HT1080 (cell line): ENCODE measurements around the gene PSMA8. TPM values are rescaled to one million over a fixed set of nuclear protein-coding genes. Genes with fewer than 3 reads are reported as not detected.
"Not testable (repeated sequence)": the region's sequence is repeated elsewhere in the genome, so short reads cannot be mapped to it uniquely, and the experiment has no call there.

Source experiments
- DNase-seq: peaks from one replicate; pipeline ENCODE4 v3.0.0-alpha.2; 2015; ENCODE audit warnings: low read depth
- polyA plus RNA-seq, 2 experiments: library from polyadenylated mRNA; depleted of rRNA; stranded (reverse); fragments of >200 nt; gene quantifications; 2 replicates each; pipeline ENCODE4 v1.2.3, GENCODE V29; 2015
- total RNA-seq: library from RNA; depleted of rRNA; stranded (reverse); fragments of >200 nt; shearing (Covaris generic); gene quantifications from 2 replicates; pipeline ENCODE4 v1.2.3, GENCODE V29; 2014; rRNA removed

The PSMA8 gene
- not detected in 2 replicates for total RNA-seq
- not detected in 2 replicates for polyA plus RNA-seq (2015; cell fraction: cytosol; rRNA removed)
- polyA plus RNA-seq (2015; cell fraction: nucleus; rRNA removed), result not detected in 2 replicates

DNA sequence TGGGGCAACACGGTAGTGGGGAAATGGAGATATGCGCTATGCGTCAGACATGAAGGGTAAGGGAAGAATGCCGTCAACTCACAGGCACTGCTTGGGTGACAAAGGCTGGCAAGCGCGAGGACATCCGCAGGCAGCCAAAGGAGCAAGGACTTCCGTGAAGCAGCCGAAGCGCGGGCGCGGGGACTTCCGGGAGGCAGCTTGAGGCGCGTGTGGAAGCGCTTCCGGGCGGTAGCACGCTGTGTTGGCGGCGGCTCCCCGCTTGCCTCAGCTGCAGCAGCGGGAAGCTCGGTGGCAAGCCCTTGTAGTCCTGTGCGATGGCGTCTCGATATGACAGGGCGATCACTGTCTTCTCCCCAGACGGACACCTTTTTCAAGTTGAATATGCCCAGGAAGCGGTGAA, at the start of gene PSMA8:
Gene PSMA8 (plus strand): TSS at position 218 of the 400 bp plus-strand sequence. CDS start 97 bp downstream, at position 315.
- no peak for DNase-seq

DNA sequence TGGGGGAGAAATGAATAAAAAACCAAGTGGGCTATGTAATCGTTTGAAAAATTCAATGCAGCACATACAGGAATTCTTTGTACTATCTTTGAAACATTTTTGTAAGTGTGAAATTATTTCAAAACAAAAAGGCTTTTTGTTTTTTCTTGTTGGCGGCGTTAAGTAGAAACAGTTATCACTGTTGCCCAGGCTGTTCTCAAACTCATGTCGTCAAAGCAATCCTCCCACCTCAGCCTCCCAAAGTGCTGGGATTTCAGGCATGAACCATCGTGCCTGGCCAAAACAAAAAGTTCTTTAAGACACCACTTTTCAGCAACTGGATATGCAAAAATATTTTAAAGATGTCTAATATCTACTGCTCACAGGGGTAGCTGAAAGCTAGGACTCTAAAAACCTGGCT, 48.6 kb upstream of the PSMA8 start:
- no peak for DNase-seq

DNA sequence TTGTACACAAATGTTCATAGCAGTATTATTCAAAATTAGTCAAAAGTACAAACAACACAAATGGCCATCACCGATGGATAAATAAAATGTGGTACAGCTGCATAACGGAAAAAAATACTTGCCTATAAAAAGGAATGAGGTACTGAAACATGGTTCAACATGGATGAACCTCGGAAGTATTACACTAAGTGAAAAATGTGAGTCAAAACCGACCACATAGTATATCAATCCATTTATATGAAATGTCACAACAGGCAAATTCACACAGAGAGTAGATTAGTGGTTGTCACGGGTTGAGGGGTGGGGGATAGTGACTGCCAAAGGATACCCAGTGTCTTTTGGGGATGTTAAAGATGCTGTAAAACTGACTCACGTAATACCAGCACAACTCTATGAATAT, 46.7 kb upstream of the PSMA8 start:
- DNase-seq, result no peak

DNA sequence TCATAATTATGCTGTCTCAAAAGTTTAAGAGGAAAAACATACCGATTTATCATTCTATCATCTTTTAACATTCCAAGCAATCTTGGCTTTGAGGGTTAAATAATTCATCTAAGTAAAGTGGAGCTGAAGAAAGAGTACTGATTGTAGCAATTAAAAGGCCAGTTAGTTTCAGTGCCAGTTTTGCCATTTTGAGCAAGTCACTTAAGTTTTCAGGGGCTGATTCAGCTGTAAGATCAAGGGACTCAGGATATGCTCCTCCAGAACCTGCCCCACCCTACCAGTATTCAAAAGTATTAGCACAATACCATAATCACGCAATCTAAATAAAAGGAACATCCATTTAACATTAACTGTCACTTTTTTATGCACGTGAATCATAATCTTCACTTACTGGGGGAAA, 45.2 kb upstream of the PSMA8 start:
- no peak for DNase-seq

DNA sequence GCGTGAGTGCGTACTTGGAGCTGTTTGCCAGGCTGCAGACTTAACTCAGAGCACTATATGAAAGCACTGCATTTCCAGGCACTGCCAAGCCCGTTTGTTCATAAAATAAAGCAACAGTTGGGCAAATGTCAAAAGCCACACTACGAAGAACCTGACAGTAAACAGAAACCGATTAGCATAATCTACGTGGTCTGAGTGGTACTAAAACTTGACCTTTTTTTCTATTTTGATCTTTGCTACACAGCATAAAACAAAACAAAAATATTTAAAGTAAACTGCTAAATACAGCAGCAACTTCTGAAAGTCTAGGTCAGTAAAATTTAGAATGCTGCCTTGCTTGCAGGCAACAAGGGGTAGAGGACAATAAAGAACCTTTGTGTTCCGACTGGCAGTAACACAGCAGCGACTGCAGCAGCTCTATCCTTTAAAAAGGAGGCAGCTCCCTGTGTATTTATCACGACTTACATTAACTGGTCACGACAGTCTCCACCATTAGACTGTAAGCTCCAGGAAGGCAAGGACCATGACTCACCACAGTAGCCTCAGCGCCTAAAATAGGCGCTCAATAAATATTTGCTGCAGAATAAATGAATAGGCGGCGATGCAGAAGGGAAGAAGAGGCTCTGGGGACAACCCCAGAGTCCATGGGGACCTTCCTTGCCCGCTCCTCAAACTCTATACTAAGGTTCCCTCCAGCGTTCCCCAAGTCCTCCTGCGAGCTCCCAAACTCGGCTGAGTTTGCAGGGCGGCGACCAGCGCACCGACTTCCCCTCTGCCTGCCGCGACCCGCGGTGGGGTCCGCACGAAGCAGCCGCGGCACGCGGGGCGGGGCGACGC, 44.2 kb upstream of the PSMA8 start:
- DNase-seq, result peak; percentile 31

DNA sequence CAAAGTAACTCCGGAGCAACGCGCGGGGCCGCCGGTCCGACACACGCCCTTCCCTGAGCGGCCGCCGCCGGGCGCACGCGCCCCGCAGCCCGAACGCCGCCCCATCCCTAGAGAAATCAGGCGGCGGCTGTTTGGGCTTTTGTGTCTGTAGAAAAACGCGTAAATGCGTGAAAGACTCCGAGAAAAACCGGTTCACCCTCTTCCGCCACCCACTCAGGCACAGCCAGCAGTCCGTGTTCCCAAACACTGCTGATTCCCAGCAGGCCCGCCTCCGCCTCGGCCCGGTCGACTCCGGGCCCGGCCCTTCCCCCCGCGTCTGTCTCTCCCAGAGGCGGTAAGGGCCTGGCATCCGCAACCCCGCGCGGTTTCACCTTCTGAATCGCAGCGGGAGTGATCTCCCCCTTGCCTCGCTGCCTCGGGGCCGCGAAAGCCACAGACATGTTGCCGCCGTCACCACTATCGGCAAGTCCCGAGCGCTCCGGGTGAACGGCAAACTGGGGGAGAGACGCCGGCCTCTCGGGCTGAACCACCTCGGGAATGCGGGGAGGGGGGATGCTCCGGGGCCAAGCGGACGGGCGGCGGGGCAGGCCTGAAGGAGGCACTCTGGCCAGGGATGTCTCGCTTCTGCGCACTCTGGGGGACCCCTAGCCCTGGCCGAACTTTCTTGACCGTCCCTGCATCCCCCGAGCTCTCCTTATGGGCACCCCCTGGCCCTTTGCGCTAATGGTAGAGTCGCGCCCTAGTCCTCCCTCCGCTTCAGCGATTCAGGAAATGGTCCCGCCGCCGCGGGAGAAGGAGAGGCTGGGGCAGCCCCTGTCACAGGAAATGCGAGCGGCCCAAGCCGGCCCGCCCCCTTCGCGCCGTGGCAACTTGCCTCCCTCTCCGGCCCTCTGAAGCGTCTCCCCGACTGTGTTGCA, 43.3 kb upstream of the PSMA8 start, which contains the start of gene SS18:
Gene SS18 (minus strand): TSS at position 484 of the 917 bp plus-strand sequence. CDS start 44 bp downstream, at position 440.
- DNase-seq, result peak; percentile 89

DNA sequence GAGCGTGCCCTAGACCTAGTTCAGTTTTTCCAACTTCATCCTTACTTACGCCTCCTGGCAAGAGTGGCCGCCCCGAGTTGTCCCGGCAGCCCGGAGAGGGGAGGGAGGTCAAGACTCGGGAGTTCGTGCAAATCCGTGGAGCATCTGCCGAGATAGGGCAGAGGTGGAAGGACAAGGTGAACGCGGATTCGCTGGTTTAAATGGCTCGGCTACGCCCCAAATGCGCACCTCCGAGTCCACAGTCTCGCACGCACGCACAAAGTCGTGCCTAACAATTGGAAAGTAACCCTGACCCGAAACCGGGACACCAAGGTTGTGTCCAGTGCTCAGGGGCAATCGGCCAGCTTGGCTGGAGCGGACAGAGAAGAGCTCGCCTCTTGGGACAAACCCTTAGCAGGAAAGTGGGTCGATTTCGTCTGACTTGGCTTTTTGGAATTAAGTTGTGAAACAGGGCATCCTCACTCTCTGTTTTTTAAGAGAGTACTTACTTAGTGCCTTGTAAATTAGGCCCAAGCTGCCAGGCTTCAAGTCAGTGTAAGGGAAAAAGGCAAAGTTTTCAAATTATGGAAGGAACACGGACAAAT, 42.5 kb upstream of the PSMA8 start:
- DNase-seq, result no peak

DNA sequence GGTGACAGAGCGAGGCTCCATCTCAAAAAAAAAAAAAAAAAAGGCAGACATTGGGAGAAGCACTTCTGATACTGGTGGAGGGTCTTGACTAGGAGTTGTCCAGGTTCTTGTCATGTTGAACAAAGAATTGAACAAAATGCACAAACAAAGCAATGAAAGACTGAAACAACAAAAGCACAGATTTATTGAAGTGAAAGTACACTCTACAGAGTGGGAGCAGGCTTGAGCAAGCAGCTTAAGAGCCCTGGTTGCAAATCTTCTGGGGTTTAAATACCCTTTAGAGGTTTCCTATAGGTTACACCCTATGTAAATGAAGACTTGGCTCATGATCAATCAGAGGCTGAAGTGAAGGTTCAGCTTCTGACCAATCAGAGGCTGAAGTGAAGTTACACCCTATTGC, 36.8 kb upstream of the PSMA8 start:
- DNase-seq, result no peak

DNA sequence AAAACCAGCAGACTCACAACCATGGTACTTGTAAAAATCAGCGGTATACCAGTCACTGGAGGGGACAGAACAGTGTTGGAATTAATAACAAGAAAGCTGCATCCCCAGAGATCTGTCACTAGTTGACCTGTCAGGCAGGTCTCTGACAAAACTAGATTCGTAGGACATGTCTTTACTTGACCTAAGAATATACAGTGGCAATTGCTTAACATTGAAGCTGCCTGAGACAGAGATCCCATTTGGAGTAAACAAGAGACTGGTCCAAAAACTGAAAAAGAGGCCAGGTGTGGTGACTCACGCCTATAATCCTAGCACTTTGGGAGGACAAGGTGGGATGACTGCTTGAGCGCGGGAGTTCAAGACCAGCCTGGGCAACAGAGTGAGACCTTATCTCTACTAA, 36.1 kb upstream of the PSMA8 start:
- no peak for DNase-seq

DNA sequence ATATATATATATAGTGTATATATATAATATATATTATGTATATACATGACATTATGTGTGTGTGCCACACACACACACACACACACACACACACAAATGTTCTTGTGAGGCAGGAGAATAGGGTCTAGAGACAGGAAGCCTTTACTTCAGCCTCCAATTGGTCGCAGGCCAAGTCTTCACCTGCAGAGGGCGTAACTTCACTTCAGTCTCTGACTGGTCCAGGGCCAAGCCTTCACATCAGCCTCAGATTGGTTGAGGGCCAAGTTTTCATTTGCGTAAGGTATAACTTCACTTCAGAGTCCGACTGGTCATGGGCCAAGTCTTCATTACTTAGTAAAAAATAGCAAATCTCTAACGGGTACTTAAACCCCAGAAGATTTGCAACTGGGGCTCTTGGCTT, 30.1 kb upstream of the PSMA8 start:
- DNase-seq, result peak; percentile 11

DNA sequence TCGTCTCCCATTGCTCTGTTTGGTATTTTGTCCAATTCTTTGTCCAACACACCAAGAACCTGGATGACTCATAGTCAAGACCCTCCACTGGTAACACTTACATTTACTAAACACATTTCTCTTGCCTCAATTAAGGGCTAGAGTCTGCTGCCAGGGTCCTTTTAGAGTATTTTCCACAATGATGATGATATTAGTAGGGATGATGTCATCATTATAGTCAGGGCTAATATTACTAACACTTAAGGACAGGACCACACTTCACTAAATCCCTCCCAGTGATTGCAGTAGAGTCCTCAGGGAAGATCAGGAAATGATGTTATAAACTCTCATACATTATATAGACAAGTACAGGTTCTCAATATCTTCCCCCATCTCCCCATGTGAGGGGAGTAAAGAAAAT, 29.6 kb upstream of the PSMA8 start:
- DNase-seq, result no peak

DNA sequence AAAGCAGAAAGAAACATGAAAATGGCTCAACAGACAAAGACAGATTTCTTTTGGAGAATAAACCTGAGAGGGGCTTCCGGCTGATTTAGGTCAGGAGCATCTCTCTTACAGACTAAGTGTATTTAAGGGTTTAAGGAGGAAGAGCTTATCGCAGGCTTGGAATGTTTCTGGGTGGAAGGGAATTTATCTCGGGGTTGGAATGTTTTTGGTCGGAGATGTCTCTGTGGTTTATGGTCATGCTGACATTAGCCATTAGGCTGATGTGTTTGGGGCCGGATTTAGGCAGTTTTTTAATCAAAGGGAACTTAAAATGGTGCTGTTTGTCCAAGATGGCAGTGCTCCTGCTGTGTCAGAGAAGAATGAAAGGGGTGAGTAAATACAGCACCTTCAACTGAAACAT, 14.4 kb upstream of the PSMA8 start:
- DNase-seq, result no peak

DNA sequence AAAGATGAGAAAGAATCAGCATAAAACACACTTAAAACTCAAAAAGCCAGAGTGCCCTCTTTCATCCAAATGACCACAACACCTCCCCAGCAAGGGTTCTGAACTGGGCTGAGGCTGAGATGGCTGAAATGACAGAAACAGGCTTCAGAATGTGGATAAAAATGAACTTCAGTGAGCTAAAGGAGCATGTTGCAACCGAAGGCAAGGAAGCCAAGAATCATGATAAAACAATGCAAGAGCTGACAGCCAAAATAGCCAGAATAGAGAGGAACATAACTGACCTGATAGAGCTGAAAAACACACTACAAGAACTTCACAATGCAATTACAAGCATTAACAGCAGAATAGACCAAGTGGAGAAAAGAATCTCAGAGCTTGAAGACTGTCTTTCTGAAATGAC, 12.2 kb upstream of the PSMA8 start:
- DNase-seq, result no peak

DNA sequence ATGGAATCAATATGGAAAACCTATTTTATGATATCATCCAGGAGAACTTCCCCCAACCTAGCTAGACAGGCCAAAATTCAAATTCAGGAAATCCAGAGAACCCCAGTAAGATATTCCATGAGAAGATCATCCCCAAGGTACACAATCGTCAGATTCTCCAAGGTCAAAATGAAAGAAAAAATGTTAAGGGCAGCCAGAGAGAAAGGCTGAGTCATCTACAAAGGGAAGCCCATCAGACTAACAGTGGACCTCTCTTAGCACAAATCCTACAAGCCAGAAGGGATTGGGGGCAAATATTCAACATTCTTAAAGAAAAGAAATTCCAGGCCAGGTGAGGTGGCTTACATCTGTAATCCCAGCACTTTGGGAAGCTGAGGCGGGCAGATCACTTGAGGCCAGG, 11.7 kb upstream of the PSMA8 start:
- DNase-seq, result not testable (repeated sequence)

DNA sequence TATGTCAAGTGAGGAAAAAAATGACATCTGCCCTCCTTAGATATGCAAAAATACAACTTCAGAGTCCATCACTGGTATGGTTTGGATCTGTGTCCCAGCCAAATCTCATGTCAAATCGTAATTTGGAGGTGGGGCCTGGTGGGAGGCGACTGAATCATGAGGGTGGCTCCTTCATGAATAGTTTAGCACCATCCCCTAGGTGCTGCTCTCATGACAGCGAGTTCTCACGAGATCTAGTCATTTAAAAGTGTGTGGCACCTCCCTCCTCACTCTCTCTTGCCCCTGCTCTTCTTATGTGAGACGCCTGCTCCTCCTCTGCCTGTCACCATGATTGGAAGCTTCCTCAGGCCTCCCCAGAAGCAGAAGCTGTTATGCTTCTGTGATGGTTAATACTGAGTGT, 5.9 kb upstream of the PSMA8 start:
- DNase-seq, result peak; percentile 6

DNA sequence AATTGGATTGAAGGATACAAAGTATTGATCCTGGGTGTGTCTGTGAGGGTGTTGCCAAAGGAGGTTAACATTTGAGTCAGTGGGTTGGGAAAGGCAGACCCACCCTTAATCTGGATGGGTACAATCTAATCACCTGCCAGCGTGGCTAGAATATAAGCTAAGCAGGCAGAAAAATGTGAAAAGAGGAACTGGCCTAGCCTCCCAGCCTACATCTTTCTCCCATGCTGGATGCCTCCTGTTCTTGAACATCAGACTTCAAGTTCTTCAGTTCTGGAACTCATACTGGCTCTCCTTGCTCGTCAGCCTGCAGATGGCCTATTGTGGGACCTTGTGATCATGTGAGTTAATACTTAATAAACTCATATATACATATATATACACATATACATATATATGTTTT, 5.5 kb upstream of the PSMA8 start:
- not testable (repeated sequence) for DNase-seq

DNA sequence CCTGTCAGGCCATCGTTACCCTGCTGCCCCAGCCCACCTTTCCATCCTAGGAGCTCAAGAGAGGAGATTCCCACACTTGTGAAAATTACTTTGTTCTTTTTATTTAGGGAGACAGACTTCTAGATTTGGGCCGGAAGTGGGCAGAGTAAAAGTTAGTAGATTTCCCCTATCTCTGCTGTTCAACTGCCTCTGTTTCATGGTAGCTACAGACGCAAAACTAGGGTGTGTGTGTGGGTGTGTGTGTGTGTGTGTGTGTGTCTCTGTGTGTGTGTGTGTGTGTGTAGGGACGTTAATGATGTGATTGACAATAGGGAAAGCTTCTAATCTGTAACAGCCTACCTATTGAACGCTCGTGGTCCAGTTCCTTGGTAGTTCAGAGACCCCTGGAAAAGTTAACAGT, 438 bp downstream of the PSMA8 start:
- no peak for DNase-seq

DNA sequence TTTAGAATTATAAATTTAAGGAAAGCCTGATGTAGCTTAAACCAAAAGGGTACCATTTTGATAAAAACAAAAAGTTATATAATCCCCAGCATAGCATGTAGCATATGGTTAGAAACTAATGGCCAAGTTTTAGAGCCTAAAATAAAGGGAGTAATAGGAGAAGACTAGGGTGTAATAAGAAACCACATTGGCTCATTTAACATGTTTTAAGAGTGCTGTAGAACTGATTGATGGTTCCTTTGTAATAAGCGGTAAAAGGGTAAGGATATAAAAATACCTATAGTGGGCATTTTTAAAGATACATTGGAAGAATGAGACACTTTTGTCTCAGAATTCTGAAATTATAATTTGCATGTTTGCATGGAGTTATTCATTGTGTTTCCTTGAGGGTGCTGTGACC, 1.9 kb downstream of the PSMA8 start:
- DNase-seq, result no peak

DNA sequence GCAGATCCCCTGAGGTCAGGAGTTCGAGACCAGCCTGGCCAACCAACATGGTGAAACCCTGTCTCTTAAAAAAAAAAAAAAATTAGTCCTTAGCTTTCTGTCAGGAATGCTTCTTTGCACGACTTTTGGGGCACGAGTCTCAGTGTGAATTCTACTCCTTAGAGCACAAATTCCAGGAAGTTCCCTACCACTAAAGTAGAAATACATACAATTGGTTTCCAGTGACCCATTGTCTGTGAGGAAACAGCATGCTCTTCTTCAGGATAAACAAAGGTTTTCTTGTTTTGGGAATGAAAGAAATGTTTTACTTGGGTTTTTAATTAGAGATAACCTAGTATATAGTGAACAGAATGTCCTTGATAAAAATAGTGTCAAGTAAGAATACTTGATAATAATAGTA, 23.7 kb downstream of the PSMA8 start:
- DNase-seq, result no peak

DNA sequence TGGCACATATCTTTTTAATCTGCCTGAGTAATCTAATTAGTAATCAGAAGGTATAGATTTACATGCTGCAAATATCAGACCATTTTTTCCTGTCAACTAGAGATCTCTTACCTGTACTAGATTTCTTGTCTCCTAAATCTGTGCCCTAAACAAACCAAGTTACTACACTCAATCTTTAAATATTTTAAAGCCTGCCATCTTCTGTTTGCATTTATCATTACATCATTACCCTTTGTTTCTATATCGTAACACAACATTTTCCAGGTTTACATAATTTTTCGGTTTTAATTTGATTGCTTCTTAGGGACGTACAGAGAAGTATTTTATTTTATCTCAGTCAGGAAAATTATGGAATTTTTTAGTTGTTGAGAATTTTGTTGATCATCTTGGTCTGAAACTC, 25.7 kb downstream of the PSMA8 start:
- peak; percentile 4 for DNase-seq

DNA sequence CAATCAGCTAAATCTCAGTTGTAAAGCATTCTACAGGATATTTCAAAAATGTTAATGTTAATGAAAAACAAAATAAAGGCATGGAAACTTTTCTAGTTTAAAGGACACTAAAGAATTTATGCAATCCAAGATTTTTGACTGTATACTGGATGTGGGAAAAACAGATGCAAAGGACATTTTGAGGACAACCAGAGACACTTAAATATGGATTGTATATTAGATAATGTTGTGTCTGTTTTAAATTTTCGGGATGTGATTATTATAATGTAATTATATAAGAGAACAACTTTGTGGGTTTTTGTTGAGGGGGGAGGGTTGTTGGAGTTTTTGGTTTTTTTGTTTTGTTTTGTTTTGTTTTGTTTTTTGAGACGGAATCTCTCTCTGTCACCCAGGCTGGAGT, 30.9 kb downstream of the PSMA8 start:
- DNase-seq, result no peak

DNA sequence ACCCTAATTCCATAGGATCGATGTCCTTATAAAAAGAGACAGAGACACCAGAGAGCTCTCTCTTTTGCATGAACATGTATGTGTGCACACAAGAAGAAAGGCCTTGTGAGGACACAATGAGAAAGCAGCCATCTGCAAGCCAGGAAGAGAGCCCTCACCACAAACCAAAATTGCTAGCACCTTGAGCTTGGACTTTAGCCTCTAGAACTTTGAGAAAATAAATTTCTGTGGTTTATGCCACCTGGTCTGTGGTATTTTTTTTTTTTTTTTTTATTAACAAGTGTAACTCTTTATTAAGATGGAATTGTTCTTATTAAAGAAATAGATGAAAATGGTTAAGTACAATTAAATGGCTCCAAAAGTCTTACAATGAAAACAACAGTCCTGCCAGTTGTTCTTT, 33.9 kb downstream of the PSMA8 start:
- DNase-seq, result not testable (repeated sequence)
